ENCODE measurements around the gene NOTUM. TPM values are rescaled to one million over a fixed set of nuclear protein-coding genes. Genes with fewer than 3 reads are reported as not detected.

The NOTUM gene
- total RNA-seq: not detected
- not detected for polyA plus RNA-seq
- 0 to 0.26 (median 0.14) reads per million in 6 experiments for total RNA-seq

DNA sequence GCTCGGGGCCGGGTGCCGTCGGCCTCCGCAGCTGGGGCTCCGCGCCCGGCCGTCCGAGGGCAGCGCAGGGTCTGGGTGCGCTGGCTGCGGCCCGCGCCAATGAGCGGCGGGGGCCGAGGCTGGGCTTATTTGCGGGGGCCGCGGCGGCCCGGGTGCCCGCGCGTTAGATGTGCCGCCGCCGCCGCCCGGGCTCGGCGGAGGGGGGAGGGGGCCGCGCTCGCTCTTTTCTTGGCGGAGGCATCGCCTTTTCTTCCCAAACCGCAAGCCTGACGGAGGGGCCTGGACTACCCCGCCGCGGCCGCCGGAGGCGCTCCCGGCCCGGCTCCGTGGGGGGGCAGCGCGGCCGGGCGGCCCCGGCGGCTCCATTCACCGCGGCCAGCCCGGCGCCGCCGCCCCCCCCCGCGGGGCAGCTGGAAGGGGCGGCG, at the start of gene NOTUM:
Gene NOTUM, minus strand, starts transcription at position 101 of the 425 bp plus-strand sequence. CDS start 278 bp downstream, outside the sequence.
- ATAC-seq (no peak), DNase-seq (peak in 1 of 10 donors; percentile 25)
- POLR2A ChIA-PET: interaction anchor here (1.1 to 3.0 kb wide), 4 partner anchors 15 to 60 kb away, joined by 3 to 61 read pairs (median 4); partner anchors contain the start of genes CENPX and LRRC45
- Mint-ChIP-seq H3K4me3 (peak within 1 kb of the TSS in 4 of 10 donors; percentile 26 to 67 (median 48)), H3K4me1 (peaks cover 0 to 17% (median 10%) of the 10 kb centered on the region in 4 donors), H3K27ac (peak within 1 kb of the TSS in 1 of 10 donors; percentile 21), H3K36me3 (no peaks in the 10 kb centered on the region), H3K9me3 (no peaks in the 10 kb centered on the region), H3K27me3 (peaks cover 0 to 19% (median 9%) of the 10 kb centered on the region in 5 donors)

DNA sequence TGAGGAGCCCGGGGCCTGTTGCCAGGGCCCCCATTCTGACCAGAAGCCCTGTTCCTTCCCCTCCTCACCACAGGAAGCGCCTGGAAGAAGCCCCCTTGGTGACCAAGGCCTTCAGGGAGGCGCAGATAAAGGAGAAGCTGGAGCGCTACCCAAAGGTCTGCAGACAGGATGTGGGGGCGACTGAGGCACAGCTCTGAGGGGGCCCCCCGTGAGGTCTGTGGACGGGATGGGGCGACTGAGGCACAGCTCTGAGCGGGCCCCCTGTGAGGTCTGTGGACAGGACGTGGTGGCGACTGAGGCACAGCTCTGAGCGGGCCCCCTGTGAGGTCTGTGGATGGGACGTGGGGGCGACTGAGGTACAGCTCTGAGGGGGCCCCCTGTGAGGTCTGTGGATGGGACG, 48.4 kb upstream of the NOTUM start:
- Mint-ChIP-seq H3K4me1 (peaks cover 0 to 4% (median 0%) of the 10 kb centered on the region in 4 donors), H3K9me3 (no peaks in the 10 kb centered on the region), H3K27me3 (no peaks in the 10 kb centered on the region), H3K27ac (peak overlapping the region in 2 of 10 donors; percentile 34 to 38), H3K4me3 (no peak overlapping the region), H3K36me3 (no peaks in the 10 kb centered on the region)
- DNase-seq (no peak), ATAC-seq (no peak)
- POLR2A ChIA-PET: interaction anchor here (1.3 kb wide), 1 partner anchor 42 kb away, joined by 3 read pairs; no protein-coding TSS in a partner anchor

DNA sequence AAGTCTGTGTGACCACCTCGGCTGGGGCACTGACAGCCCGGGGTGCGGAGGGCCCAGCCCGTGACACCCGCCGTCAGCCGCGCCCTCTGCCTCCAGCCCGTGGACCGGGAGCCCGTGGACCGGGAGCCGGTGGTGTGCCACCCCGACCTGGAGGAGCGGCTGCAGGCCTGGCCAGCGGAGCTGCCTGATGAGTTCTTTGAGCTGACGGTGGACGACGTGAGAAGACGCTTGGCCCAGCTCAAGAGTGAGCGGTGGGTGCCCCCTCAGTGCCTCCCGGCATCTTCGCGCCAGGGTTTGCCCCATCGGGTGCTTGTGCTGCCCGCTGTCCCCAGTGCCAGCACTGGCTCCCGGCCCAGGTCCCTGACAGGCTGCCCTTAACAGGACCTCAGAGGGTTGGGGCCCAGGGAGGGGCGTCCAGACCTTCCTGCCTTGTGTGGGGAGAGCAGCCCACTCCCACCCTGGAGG, 48.0 kb upstream of the NOTUM start:
- Mint-ChIP-seq H3K27me3 (no peaks in the 10 kb centered on the region), H3K36me3 (no peaks in the 10 kb centered on the region), H3K27ac (peak overlapping the region in 2 of 10 donors; percentile 34 to 38), H3K9me3 (no peaks in the 10 kb centered on the region), H3K4me1 (peaks cover 0 to 4% (median 0%) of the 10 kb centered on the region in 4 donors), H3K4me3 (no peak overlapping the region)
- DNase-seq (no peak), ATAC-seq (no peak)
- POLR2A ChIA-PET: interaction anchor here (0.7 kb wide), 1 partner anchor 587 kb away, joined by 3 read pairs; no protein-coding TSS in a partner anchor

DNA sequence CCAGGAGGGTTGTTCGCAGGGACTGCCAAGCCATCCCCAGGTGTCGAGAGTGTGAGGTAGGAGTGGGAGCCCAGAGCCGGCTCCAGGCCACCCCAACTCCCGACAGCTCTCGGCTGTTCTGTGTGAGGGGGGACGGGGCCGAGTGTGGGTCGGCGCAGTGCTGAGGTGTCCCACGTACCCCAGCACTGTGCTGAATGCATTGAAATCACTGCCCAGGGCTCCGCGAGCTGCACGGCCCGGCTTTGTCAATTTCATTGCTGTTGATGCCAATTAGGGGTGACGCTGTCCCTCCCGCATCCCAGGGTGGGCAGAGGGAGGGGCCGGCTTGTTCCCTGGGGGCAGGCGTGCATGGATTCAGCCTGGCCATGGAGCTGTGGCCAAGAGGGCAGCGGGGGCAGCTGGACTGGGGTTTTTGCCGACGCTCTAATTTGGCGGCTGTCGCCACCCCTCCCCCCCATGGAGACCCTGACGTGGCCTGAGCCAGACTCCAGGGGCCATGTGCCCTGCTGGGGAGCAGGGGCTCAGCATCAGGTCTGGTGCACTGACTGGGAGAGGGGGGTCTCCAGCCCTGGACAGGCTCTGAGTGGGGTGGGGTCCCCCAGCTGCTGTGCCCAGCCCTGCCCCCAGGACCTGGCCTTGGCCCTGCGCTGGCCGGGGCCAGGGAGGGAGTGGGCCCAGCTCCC, 47.4 kb upstream of the NOTUM start:
- Mint-ChIP-seq H3K36me3 (no peaks in the 10 kb centered on the region), H3K27ac (peak overlapping the region in 1 of 10 donors; percentile 40), H3K9me3 (no peaks in the 10 kb centered on the region), H3K27me3 (no peaks in the 10 kb centered on the region), H3K4me1 (peaks cover 0 to 4% (median 0%) of the 10 kb centered on the region in 4 donors), H3K4me3 (no peak overlapping the region)
- POLR2A ChIA-PET: interaction anchor here (0.7 kb wide), 1 partner anchor 586 kb away, joined by 3 read pairs; no protein-coding TSS in a partner anchor
- DNase-seq (no peak), ATAC-seq (no peak)

DNA sequence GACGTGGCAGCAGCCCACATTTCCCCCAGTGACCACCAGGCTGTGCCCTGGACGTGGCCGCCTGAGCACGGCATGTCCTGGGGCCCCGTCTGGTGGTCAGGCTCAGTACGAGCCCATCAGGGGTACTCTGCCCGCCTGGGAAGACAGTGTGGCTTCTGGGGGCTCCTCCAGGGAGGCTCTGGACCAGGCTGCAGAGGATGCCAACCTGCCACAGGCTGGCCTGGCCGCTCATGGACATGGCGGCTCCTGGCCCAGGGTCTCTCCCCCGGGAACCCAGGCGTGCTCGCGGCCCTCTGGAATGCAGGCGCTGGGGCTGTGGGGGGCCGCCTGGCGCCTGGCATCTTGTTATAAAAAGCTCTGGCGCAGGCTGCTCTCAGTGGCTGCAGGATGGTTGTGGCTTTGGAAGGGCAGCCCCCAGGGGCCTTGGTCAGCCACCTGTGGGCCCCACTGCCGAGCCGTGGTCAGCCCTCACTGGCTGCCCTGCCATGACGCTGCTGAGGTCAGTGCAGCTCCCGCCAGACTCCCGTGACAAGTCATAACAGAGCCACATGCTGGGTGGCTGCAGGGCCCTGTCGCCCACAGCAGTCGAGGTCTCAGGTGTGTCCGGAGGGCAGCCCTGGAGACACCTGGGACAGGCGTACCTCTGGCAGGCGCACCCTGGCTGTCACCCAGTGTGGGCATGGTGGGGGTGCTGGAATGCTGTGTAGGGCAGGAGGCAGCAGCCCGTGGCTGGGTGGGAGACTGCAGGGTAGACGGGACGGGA, 46.7 kb upstream of the NOTUM start:
- H3K4me1 Mint-ChIP-seq: peaks cover 0 to 4% (median 0%) of the 10 kb centered on the region in 4 donors
- no peaks in the 10 kb centered on the region for H3K27me3 Mint-ChIP-seq
- POLR2A ChIA-PET: no interaction called here
- H3K4me3 Mint-ChIP-seq: no peak overlapping the region
- no peaks in the 10 kb centered on the region for H3K36me3 Mint-ChIP-seq
- ATAC-seq: no peak
- no peaks in the 10 kb centered on the region for H3K9me3 Mint-ChIP-seq
- no peak for DNase-seq
- peak overlapping the region in 1 of 10 donors; percentile 40 for H3K27ac Mint-ChIP-seq

DNA sequence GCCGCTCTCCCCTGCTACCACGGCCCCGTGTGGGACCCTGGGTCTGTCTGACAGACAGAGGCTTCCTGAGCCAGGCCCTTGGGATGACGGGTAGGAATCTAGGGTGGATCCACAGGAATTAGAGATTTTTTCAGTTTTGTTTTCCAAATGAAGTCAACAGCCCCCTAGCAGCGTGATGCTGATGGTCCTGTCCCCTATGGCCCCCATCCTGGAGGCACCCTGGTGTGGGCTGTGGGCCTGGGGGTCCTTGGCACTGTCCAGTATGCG, 46.2 kb upstream of the NOTUM start:
- no peak overlapping the region for H3K27ac Mint-ChIP-seq
- no peaks in the 10 kb centered on the region for H3K27me3 Mint-ChIP-seq
- H3K9me3 Mint-ChIP-seq: no peaks in the 10 kb centered on the region
- no peaks in the 10 kb centered on the region for H3K36me3 Mint-ChIP-seq
- no peak overlapping the region for H3K4me3 Mint-ChIP-seq
- DNase-seq (no peak), ATAC-seq (no peak)
- H3K4me1 Mint-ChIP-seq: peaks cover 0 to 4% (median 0%) of the 10 kb centered on the region in 4 donors
- POLR2A ChIA-PET: no interaction called here

DNA sequence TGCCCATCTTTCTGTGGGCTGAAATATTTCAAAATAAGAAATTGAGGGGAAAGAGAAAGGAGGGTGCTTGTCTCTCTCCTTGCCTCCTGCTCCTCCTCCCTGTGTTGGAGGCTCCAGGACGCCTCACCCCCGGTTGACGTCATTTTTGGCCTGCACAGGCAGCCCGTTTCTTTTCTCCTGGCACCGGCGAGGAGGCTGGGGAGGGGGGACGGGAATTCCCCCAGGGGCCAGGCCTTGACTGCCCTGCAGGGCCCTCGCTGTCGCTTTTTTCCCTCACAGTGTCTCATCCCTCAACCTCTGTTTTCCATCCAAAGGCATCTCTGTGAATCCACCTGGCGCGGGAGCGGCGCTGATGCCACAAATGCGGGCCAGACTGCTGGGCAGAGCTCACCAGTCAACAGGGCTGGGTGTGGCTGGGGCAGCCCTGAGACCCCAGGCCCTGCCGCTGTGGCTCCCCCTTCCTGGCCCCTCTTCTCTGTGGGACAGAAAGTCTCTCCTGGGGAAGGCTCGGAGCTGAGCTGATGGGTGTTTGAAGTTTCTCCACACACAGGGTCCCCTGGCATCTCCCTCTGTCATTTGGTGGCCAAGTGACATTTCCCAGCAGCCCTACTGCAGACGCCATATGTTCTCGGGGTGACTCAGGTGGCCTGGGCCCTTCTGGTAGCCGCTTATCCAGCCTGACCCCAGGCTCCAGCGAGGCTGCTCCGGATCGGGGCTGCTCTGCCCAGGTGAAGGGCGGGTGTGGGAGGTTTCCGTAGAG, 45.7 kb upstream of the NOTUM start:
- H3K36me3 Mint-ChIP-seq: no peaks in the 10 kb centered on the region
- DNase-seq (no peak), ATAC-seq (no peak)
- POLR2A ChIA-PET: no interaction called here
- no peak overlapping the region for H3K27ac Mint-ChIP-seq
- H3K27me3 Mint-ChIP-seq: no peaks in the 10 kb centered on the region
- H3K4me3 Mint-ChIP-seq: no peak overlapping the region
- H3K9me3 Mint-ChIP-seq: no peaks in the 10 kb centered on the region
- peaks cover 0 to 4% (median 0%) of the 10 kb centered on the region in 4 donors for H3K4me1 Mint-ChIP-seq

DNA sequence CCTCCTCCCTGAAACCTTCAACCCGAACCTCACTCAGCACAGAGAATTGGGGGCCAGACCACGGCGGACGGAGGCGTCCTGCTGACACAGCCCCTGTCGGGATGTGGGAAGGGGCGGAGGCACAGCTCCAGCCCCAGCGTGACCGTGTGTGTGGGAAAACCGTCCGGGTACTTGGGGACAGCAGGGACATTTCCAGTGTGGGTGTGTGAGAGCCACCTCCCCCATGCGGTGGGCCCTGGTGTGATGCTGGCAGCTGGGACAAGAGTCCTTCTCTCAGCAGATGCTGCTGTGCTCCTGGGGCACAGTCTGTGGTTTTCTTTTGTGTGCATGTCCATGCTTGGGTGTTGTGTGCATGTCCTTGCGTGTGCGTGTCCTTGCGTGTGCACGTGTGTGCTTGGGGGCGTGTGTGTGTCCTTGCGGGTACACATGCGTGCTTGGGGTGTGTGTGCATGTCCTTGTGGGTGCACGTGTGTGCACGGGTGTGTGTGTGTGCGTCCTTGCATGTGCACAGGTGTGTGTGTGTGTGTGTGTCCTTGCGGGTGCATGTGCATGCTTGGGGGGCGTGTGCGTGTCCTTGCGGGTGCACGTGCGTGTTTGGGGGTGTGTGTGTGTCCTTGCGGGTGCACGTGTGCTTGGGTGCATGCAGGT, 44.8 kb upstream of the NOTUM start:
- Mint-ChIP-seq H3K9me3 (no peaks in the 10 kb centered on the region), H3K4me1 (peaks cover 0 to 4% (median 0%) of the 10 kb centered on the region in 4 donors), H3K27me3 (no peaks in the 10 kb centered on the region), H3K36me3 (no peaks in the 10 kb centered on the region), H3K27ac (peak overlapping the region in 1 of 10 donors; percentile 29), H3K4me3 (no peak overlapping the region)
- DNase-seq (no peak), ATAC-seq (no peak)
- POLR2A ChIA-PET: no interaction called here

DNA sequence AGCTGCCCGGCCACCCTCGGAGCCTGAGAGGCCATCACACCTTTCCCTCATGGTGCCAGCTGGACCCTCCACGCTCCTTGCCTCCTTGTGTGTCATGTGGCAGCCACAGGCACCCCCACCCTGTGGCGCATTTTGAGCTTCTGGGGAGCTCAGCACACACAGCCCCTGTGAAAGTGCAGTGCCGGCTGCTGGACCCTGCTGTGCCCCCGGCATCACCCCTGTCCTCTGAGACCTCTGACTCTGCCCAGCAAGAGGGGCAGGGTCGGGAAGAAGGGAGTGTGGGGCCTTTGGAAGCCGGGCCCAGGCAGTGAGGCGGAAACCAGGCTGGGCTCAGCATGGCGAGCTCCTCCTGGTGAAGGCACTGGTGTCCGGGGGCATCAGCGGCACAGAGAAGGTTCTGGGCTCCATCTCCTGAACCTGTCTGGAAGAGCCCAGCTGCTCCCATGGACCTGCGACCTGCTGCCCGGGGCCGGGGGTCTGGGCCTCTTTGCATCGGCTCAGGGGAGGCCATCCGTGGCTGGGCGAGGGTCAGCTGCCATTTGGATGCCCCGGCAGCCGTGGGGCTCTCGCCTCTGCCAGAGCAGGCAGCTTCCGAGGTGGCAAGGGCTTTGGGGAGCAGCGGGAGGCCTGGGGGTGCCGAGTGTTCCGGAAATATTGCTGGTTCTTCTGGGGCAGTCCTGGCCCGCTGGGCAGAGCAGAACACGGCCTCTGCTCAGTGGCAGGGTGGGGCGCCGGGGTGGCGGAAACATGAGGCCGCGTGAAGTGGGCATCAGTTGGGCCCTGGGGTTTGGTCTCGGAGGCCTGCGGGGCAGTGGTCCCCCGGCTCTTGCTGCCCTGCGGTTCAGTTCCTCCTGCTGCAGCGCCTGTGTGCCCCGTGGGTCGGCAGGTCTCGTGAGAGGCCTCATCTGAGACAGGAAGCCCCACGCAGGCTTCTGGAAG, 43.8 kb upstream of the NOTUM start:
- H3K36me3 Mint-ChIP-seq: no peaks in the 10 kb centered on the region
- no peak overlapping the region for H3K4me3 Mint-ChIP-seq
- H3K27me3 Mint-ChIP-seq: no peaks in the 10 kb centered on the region
- ATAC-seq (no peak), DNase-seq (no peak)
- POLR2A ChIA-PET: no interaction called here
- no peak overlapping the region for H3K27ac Mint-ChIP-seq
- peaks cover 0 to 4% (median 0%) of the 10 kb centered on the region in 4 donors for H3K4me1 Mint-ChIP-seq
- no peaks in the 10 kb centered on the region for H3K9me3 Mint-ChIP-seq

DNA sequence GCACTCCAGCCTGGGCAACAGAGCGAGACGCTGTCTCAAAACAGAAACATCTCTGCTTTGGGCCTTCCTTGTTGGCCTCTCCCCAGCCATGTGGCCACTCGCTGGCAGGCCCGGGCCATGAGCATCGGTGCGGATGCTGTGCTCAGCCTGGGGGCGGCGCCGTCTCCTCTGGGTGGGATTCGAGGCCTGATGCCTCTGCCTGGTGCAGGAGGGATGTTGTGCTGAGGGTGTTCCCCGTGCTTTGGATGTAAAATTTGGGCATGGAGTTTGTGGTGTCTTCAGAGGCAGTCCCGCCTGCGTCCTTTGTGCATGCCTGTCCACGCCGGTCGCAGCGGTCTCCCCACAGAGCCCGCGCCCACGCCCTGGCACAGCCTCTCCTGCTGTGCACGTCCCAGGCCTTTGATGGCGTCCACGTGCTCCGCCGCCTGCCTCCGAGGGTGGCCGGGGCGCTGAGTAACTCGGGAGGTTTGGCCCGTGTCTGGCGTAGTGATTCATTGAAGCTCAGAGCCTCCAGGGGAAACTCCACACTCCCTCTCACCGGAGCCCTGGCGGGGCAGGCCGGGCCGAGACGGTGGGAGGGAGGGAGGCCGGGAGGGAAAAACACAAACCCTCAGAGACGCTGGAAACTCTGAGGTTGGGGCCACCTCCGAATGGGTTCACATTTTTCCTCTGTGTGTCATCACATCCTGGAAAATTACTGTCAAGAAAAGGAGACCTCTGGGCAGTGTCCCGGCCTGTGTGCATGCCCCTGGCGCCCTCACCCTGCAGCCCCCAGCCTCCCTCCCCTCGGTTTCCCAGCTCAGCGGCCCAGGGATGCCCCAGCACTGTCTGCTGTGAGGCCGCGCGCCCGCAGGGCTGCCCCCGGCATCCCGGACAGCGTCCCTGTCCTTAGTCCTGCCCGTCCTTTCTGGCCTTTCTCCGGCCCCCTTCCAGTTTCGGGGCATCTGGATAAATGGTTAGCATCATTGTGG, 42.7 kb upstream of the NOTUM start:
- Mint-ChIP-seq H3K4me3 (no peak overlapping the region), H3K9me3 (no peaks in the 10 kb centered on the region), H3K36me3 (no peaks in the 10 kb centered on the region), H3K27me3 (no peaks in the 10 kb centered on the region), H3K4me1 (peaks cover 0 to 4% (median 0%) of the 10 kb centered on the region in 4 donors), H3K27ac (no peak overlapping the region)
- ATAC-seq (no peak), DNase-seq (no peak)
- POLR2A ChIA-PET: interaction anchor here (0.7 kb wide), 1 partner anchor 406 kb away, joined by 3 read pairs; no protein-coding TSS in a partner anchor
